ENCODE results near the gene NELL1.

Gene NELL1

GRCh38 chr11:21177379-21177778, 508.0 kb downstream of the NELL1 start:
- in situ Hi-C loops (cut with HindIII; ENCODE audit: low sequenced_read_pairs), result no loop called here
- no peak for TF ChIP-seq CTCF (IDR thresholded peaks at IDR 0.05; ENCODE audit: low read depth, low read length, missing control alignments)
- H3K4me3 ChIP-seq (ENCODE audit: low read depth, low read length), result no peak overlapping the region
- DNase-seq (ENCODE audit: low read depth), result no peak

- no peak overlapping the region for H3K4me3 ChIP-seq (ENCODE audit: low read depth, low read length)
- in situ Hi-C loops (cut with HindIII; ENCODE audit: low sequenced_read_pairs), result no loop called here
- no peak for DNase-seq (ENCODE audit: low read depth)
- no peak for TF ChIP-seq CTCF (IDR thresholded peaks at IDR 0.05; ENCODE audit: low read depth, low read length, missing control alignments)
Measured at GRCh38 chr11:21179770-21180169, 510.4 kb downstream of the NELL1 start.

GRCh38 chr11:21180182-21180581, 510.8 kb downstream of the NELL1 start:
- no peak for TF ChIP-seq CTCF (IDR thresholded peaks at IDR 0.05; ENCODE audit: low read depth, low read length, missing control alignments)
- no peak for DNase-seq (ENCODE audit: low read depth)
- in situ Hi-C loops (cut with HindIII; ENCODE audit: low sequenced_read_pairs), result no loop called here
- no peak overlapping the region for H3K4me3 ChIP-seq (ENCODE audit: low read depth, low read length)

- no peak for DNase-seq (ENCODE audit: low read depth)
- TF ChIP-seq CTCF (IDR thresholded peaks at IDR 0.05; ENCODE audit: low read depth, low read length, missing control alignments), result no peak
- no peak overlapping the region for H3K4me3 ChIP-seq (ENCODE audit: low read depth, low read length)
- in situ Hi-C loops (cut with HindIII; ENCODE audit: low sequenced_read_pairs), result no loop called here
Measured at GRCh38 chr11:21185959-21186358, 516.6 kb downstream of the NELL1 start.

- no peak for TF ChIP-seq CTCF (IDR thresholded peaks at IDR 0.05; ENCODE audit: low read depth, low read length, missing control alignments)
- H3K4me3 ChIP-seq (ENCODE audit: low read depth, low read length), result no peak overlapping the region
- no peak for DNase-seq (ENCODE audit: low read depth)
- in situ Hi-C loops (cut with HindIII; ENCODE audit: low sequenced_read_pairs), result no loop called here
Measured at GRCh38 chr11:21190181-21190580, 520.8 kb downstream of the NELL1 start.

- DNase-seq (ENCODE audit: low read depth), result no peak
- in situ Hi-C loops (cut with HindIII; ENCODE audit: low sequenced_read_pairs), result no loop called here
- TF ChIP-seq CTCF (IDR thresholded peaks at IDR 0.05; ENCODE audit: low read depth, low read length, missing control alignments), result no peak
Measured at GRCh38 chr11:21195995-21196394, 526.6 kb downstream of the NELL1 start.

GRCh38 chr11:21198498-21198897, 529.1 kb downstream of the NELL1 start:
- TF ChIP-seq CTCF (IDR thresholded peaks at IDR 0.05; ENCODE audit: low read depth, low read length, missing control alignments), result no peak
- in situ Hi-C loops (cut with HindIII; ENCODE audit: low sequenced_read_pairs), result no loop called here
- no peak for DNase-seq (ENCODE audit: low read depth)
- H3K4me3 ChIP-seq (ENCODE audit: low read depth, low read length), result no peak overlapping the region

More at GRCh38 chr11:21195995-21196394, 526.6 kb downstream of the NELL1 start:
- H3K4me3 ChIP-seq (ENCODE audit: low read depth, low read length), result no peak overlapping the region
